Posterior cingulate gyrus (tissue), 11 donors: Measurements from ENCODE around the gene LY6G5C.

Experiments
- DNase-seq, 10 donors: peaks; one replicate each; pipeline versions ENCODE4 v3.0.0 to v3.0.0-alpha.2; 2020 to 2021; ENCODE audit warnings: mixed read lengths in 3 of 10
- intact Hi-C: fragments of 100-400 bp; cut with DNase I; formaldehyde crosslinking; loops from one replicate; pipeline ENCODE4 v1.15.1; 2023

LY6G5C gene

DNA sequence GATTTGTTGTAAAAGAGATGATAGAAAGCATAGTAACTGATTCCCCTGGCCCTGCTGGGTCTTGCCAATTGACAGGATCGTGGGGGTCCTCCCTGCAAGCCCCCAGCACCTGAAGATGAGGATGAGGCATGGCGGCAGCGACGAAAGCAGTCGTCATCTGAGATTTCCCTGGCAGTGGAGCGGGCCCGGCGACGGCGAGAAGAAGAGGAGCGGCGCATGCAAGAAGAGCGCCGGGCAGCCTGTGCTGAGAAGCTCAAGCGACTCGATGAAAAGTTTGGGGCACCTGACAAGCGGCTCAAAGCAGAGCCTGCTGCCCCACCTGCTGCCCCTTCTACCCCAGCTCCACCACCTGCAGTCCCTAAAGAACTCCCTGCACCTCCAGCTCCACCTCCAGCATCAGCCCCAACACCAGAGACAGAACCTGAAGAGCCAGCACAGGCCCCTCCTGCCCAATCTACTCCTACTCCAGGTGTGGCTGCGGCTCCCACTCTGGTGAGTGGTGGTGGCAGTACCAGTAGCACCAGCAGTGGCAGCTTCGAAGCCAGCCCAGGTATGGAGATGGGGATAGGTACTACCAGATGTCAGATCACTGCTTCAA lies 53.1 kb downstream of the LY6G5C start:
- intact Hi-C loops, result no loop called here
- DNase-seq, result no peak

DNA sequence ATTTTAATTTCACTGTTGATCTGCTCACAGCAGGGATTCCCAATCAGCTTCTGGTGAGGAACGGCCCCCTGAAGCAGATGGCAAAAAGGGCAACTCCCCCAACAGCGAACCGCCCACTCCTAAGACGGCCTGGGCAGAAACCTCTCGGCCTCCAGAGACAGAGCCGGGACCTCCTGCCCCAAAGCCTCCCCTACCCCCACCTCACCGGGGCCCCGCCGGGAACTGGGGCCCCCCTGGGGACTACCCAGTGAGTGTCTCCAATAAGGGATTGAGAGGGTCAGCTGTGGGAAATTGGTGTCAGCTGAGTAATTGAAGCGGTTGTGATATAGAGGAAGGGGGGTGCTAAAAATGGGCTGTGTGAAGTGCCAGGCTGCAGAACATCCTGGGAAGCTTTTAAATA lies 53.9 kb downstream of the LY6G5C start:
- DNase-seq, result no peak
- intact Hi-C loops, result no loop called here
